ENCODE data around the gene RALGDS. TPM values are rescaled to one million over a fixed set of nuclear protein-coding genes. Genes with fewer than 3 reads are reported as not detected.

Gene RALGDS
- polyA plus RNA-seq, 1 donor (not counting 4 experiments of a cell fraction or from before 2014, with no cell fraction given) = 22.6 TPM

- no peaks in the 10 kb centered on the region for H3K9me3 ChIP-seq (ENCODE audit: control insufficient read depth, low read depth, low read length)
- H3K9ac ChIP-seq (ENCODE audit: control insufficient read depth, extremely low read depth, insufficient read depth, low read length) = no peak overlapping the region
- no peaks in the 10 kb centered on the region for H3K9me1 ChIP-seq (ENCODE audit: control insufficient read depth, extremely low read depth, insufficient read depth, low read length)
- H3K36me3 ChIP-seq (ENCODE audit: control insufficient read depth in 2 of 2, extremely low read depth in 1 of 2, insufficient read depth in 2 of 2, low read length in 2 of 2) = peaks cover 33 to 49% of the 10 kb centered on the region in 2 experiments
- H3K4me2 ChIP-seq (ENCODE audit: control insufficient read depth, extremely low read depth, insufficient read depth, low read depth, low read length) = no peak overlapping the region
- no peak overlapping the region for H3K4me3 ChIP-seq (ENCODE audit: control insufficient read depth in 2 of 3, extremely low read depth in 1 of 3, insufficient read depth in 2 of 3, low read depth in 1 of 3, low read length in 3 of 3)
- H3K79me2 ChIP-seq (ENCODE audit: control insufficient read depth, insufficient read depth, low read length) = no peaks in the 10 kb centered on the region
- dilution Hi-C loops (cut with MboI; ENCODE audit: extremely low pct_ligation_motif_present, low sequenced_read_pairs) = no loop called here
- no peaks in the 10 kb centered on the region for H3K4me1 ChIP-seq (ENCODE audit: control insufficient read depth, extremely low read depth, insufficient read depth, low read length)
- no peaks in the 10 kb centered on the region for H3K27me3 ChIP-seq (ENCODE audit: control insufficient read depth, extremely low read depth, insufficient read depth, low read length)
- no peak overlapping the region for H3K27ac ChIP-seq (ENCODE audit: control insufficient read depth, insufficient read depth, low read length)
- no peaks in the 10 kb centered on the region for H4K20me1 ChIP-seq (ENCODE audit: control insufficient read depth, extremely low read depth, insufficient read depth, low read length)
- no peak for FAIRE-seq
- no peak for DNase-seq (ENCODE audit: low read depth, low spot score)
- H2AFZ ChIP-seq (ENCODE audit: control insufficient read depth, low read length) = no peak overlapping the region
- TF ChIP-seq EZH2 (IDR thresholded peaks at IDR 0.05; ENCODE audit: low read length) (no peak), CTCF (optimal IDR thresholded peaks at IDR 0.05 in 1 of 3, IDR thresholded peaks at IDR 0.05 in 1 of 3, conservative IDR thresholded peaks at IDR 0.05 in 1 of 3; ENCODE audit: extremely low read depth in 1 of 3, insufficient read depth in 2 of 3, low read length in 3 of 3) (no peak)
These were observed 15.6 kb downstream of the RALGDS start for GRCh38 chr9:133105461-133105770.

- Histone ChIP-seq H4K20me1 (ENCODE audit: control insufficient read depth, extremely low read depth, insufficient read depth, low read length) (no peaks in the 10 kb centered on the region), H3K4me3 (ENCODE audit: control insufficient read depth in 2 of 3, extremely low read depth in 1 of 3, insufficient read depth in 2 of 3, low read depth in 1 of 3, low read length in 3 of 3) (no peak overlapping the region), H3K4me1 (ENCODE audit: control insufficient read depth, extremely low read depth, insufficient read depth, low read length) (no peaks in the 10 kb centered on the region), H3K9ac (ENCODE audit: control insufficient read depth, extremely low read depth, insufficient read depth, low read length) (no peak overlapping the region), H3K36me3 (ENCODE audit: control insufficient read depth in 2 of 2, extremely low read depth in 1 of 2, insufficient read depth in 2 of 2, low read length in 2 of 2) (peaks cover 39 to 50% of the 10 kb centered on the region in 2 experiments), H3K9me1 (ENCODE audit: control insufficient read depth, extremely low read depth, insufficient read depth, low read length) (no peaks in the 10 kb centered on the region), H3K79me2 (ENCODE audit: control insufficient read depth, insufficient read depth, low read length) (no peaks in the 10 kb centered on the region), H3K27ac (ENCODE audit: control insufficient read depth, insufficient read depth, low read length) (no peak overlapping the region), H2AFZ (ENCODE audit: control insufficient read depth, low read length) (no peak overlapping the region), H3K4me2 (ENCODE audit: control insufficient read depth, extremely low read depth, insufficient read depth, low read depth, low read length) (no peak overlapping the region), H3K27me3 (ENCODE audit: control insufficient read depth, extremely low read depth, insufficient read depth, low read length) (no peaks in the 10 kb centered on the region), H3K9me3 (ENCODE audit: control insufficient read depth, low read depth, low read length) (no peaks in the 10 kb centered on the region)
- DNase-seq (ENCODE audit: low read depth, low spot score) = no peak
- FAIRE-seq = no peak
- TF ChIP-seq EZH2 (IDR thresholded peaks at IDR 0.05; ENCODE audit: low read length) (no peak), CTCF (optimal IDR thresholded peaks at IDR 0.05 in 1 of 3, IDR thresholded peaks at IDR 0.05 in 1 of 3, conservative IDR thresholded peaks at IDR 0.05 in 1 of 3; ENCODE audit: extremely low read depth in 1 of 3, insufficient read depth in 2 of 3, low read length in 3 of 3) (no peak)
- dilution Hi-C loops (cut with MboI; ENCODE audit: extremely low pct_ligation_motif_present, low sequenced_read_pairs) = no loop called here
These were observed 16.2 kb downstream of the RALGDS start for GRCh38 chr9:133104718-133105460.
